WTC11 (cell line): Measurements from ENCODE around the gene TSPAN4. TPM values are rescaled to one million over a fixed set of nuclear protein-coding genes. Genes with fewer than 3 reads are reported as not detected.

Source experiments
- ATF1 ChIP-seq: sonication (generic); formaldehyde crosslinking; IDR thresholded peaks from 2 replicates; pipeline ENCODE4 v1.8.1; 2023; ENCODE audit warnings: mild to moderate bottlenecking, moderate library complexity, missing genetic modification reagents
- ATF2 ChIP-seq: sonication (generic); formaldehyde crosslinking; IDR thresholded peaks from 2 replicates; pipeline ENCODE4 v1.8.1; 2022; ENCODE audit warnings: low read depth, missing genetic modification reagents, borderline replicate concordance
- ELF4 ChIP-seq: sonication (generic); formaldehyde crosslinking; IDR thresholded peaks from 2 replicates; pipeline ENCODE4 v1.8.1; 2022; ENCODE audit warnings: low read depth, mild to moderate bottlenecking, moderate library complexity, missing genetic modification reagents
- EMX1 ChIP-seq: fragments of 250-450 bp; sonication (Bioruptor Pico); IDR thresholded peaks from 2 replicates; pipeline ENCODE4 v1.8.0; 2021; ENCODE audit warnings: mild to moderate bottlenecking
- ESRRA ChIP-seq: sonication (generic); formaldehyde crosslinking; IDR thresholded peaks from 2 replicates; pipeline ENCODE4 v1.8.1; 2022; ENCODE audit warnings: mild to moderate bottlenecking, missing genetic modification reagents, borderline replicate concordance
- FOXJ3 ChIP-seq: sonication (generic); formaldehyde crosslinking; IDR thresholded peaks from 2 replicates; pipeline ENCODE4 v1.9.0; 2021; ENCODE audit warnings: missing genetic modification reagents, mild to moderate bottlenecking, borderline replicate concordance
- GABPB1 ChIP-seq: sonication (generic); formaldehyde crosslinking; IDR thresholded peaks from 2 replicates; pipeline ENCODE4 v1.8.1; 2023; ENCODE audit warnings: mild to moderate bottlenecking, missing genetic modification reagents
- GRHL2 ChIP-seq: fragments of 250-450 bp; sonication (Bioruptor Pico); IDR thresholded peaks from 2 replicates; pipeline ENCODE4 v1.8.0; 2022; ENCODE audit warnings: mild to moderate bottlenecking, moderate library complexity; ENCODE audit not compliant: insufficient replicate concordance, severe bottlenecking
- GTF2I ChIP-seq: fragments of 250-450 bp; sonication (Bioruptor Pico); conservative IDR thresholded peaks from 2 replicates; pipeline ENCODE4 v1.4.0; 2021; ENCODE audit warnings: mild to moderate bottlenecking
- MLX ChIP-seq: sonication (generic); formaldehyde crosslinking; IDR thresholded peaks from 2 replicates; pipeline ENCODE4 v1.8.1; 2023; ENCODE audit warnings: mild to moderate bottlenecking, missing genetic modification reagents, moderate library complexity
- OVOL2 ChIP-seq: fragments of 250-450 bp; sonication (Bioruptor Pico); IDR thresholded peaks from 2 replicates; pipeline ENCODE4 v1.9.0; 2021; ENCODE audit warnings: mild to moderate bottlenecking, borderline replicate concordance
- SOX15 ChIP-seq: fragments of 250-450 bp; sonication (Bioruptor Pico); IDR thresholded peaks from 2 replicates; pipeline ENCODE4 v1.9.0; 2021; ENCODE audit warnings: mild to moderate bottlenecking
- ZNF219 ChIP-seq: sonication (generic); formaldehyde crosslinking; IDR thresholded peaks from 2 replicates; pipeline ENCODE4 v1.8.0; 2023; ENCODE audit warnings: missing genetic modification reagents, mild to moderate bottlenecking, borderline replicate concordance
- ZNF396 ChIP-seq: fragments of 250-450 bp; sonication (Bioruptor Pico); IDR thresholded peaks from 2 replicates; pipeline ENCODE4 v1.8.0; 2021; ENCODE audit warnings: mild to moderate bottlenecking, moderate library complexity, borderline replicate concordance
- ZNF416 ChIP-seq: fragments of 250-450 bp; sonication (Bioruptor Pico); IDR thresholded peaks from 2 replicates; pipeline ENCODE4 v1.9.0; 2021; ENCODE audit warnings: mild to moderate bottlenecking, inconsistent platforms
- ZNF425 ChIP-seq: fragments of 250-450 bp; sonication (Bioruptor Pico); conservative IDR thresholded peaks from 2 replicates; pipeline ENCODE4 v1.9.0; 2021; ENCODE audit warnings: mild to moderate bottlenecking
- total RNA-seq: library from RNA; stranded (reverse); gene quantifications from 3 replicates; pipeline ENCODE4 v1.2.3, GENCODE V29; 2021
- TF ChIP-seq, protein P1 (sequence below): sonication (generic); formaldehyde crosslinking; IDR thresholded peaks from 2 replicates; pipeline ENCODE4 v1.8.1; 2022; ENCODE audit warnings: mild to moderate bottlenecking, moderate library complexity, missing genetic modification reagents
- TF ChIP-seq, protein P2 (sequence below): sonication (generic); formaldehyde crosslinking; IDR thresholded peaks from 2 replicates; pipeline ENCODE4 v1.8.1; 2022; ENCODE audit warnings: low read depth, mild to moderate bottlenecking, moderate library complexity, missing genetic modification reagents, borderline replicate concordance
- TF ChIP-seq, protein P3 (sequence below): sonication (generic); formaldehyde crosslinking; IDR thresholded peaks from 2 replicates; pipeline ENCODE4 v1.8.0; 2023; ENCODE audit warnings: mild to moderate bottlenecking, missing genetic modification reagents
- TF ChIP-seq, protein P4 (sequence below): sonication (generic); formaldehyde crosslinking; IDR thresholded peaks from 2 replicates; pipeline ENCODE4 v1.8.1; 2023; ENCODE audit warnings: mild to moderate bottlenecking, missing genetic modification reagents
- TF ChIP-seq, protein P5 (sequence below): sonication (generic); formaldehyde crosslinking; IDR thresholded peaks from 2 replicates; pipeline ENCODE4 v1.8.1; 2023; ENCODE audit warnings: mild to moderate bottlenecking, missing genetic modification reagents, moderate library complexity
- TF ChIP-seq, protein P6 (sequence below): sonication (generic); formaldehyde crosslinking; IDR thresholded peaks from 2 replicates; pipeline ENCODE4 v1.8.0; 2022; ENCODE audit warnings: mild to moderate bottlenecking, missing genetic modification reagents
- TF ChIP-seq, protein P7 (sequence below): fragments of 250-450 bp; sonication (Bioruptor Pico); IDR thresholded peaks from 2 replicates; pipeline ENCODE4 v1.9.0; 2021; ENCODE audit warnings: mild to moderate bottlenecking
- TF ChIP-seq, protein P8 (sequence below): sonication (generic); formaldehyde crosslinking; IDR thresholded peaks from 2 replicates; pipeline ENCODE4 v1.8.1; 2022; ENCODE audit warnings: mild to moderate bottlenecking, missing genetic modification reagents, moderate library complexity, borderline replicate concordance

Gene TSPAN4
- total RNA-seq, 1 experiment from 2014 or later, result 94.3 TPM

DNA sequence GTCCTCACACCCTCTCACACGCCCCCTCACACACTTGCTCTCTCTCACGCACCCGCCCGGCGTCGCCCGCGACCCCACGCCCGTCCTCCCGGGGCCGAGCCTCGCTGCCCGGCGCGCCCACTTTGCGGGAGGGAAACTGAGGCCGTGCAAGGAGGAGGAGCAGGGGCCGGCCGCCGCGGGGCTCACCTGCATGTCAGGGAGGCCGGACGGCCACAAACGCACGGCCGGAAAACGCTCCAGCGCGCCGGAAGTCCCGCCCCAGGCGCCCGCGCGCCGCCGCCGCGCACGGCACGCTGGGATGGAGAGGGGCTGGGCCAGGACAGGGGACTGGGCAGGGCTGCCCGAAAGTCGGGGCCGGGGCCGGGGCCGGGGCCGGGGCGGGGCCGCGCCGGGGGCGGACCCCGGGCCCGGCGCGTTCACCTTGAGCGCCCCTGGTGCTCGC lies 68.0 kb downstream of the TSPAN4 start, which contains the start of gene CHID1 (continued):
- TF ChIP-seq FOXJ3, result no peak
- TF ChIP-seq, protein P1, sequence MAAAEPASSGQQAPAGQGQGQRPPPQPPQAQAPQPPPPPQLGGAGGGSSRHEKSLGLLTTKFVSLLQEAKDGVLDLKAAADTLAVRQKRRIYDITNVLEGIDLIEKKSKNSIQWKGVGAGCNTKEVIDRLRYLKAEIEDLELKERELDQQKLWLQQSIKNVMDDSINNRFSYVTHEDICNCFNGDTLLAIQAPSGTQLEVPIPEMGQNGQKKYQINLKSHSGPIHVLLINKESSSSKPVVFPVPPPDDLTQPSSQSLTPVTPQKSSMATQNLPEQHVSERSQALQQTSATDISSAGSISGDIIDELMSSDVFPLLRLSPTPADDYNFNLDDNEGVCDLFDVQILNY, result no peak; the same call in 1 of the 2 replicates
- TF ChIP-seq ZNF416 (CRISPR knock-in tag), result no peak
- TF ChIP-seq MLX, result no peak
- TF ChIP-seq GTF2I (CRISPR knock-in tag), result no peak
- TF ChIP-seq ESRRA (CRISPR knock-in tag), result no peak
- TF ChIP-seq, protein P2, sequence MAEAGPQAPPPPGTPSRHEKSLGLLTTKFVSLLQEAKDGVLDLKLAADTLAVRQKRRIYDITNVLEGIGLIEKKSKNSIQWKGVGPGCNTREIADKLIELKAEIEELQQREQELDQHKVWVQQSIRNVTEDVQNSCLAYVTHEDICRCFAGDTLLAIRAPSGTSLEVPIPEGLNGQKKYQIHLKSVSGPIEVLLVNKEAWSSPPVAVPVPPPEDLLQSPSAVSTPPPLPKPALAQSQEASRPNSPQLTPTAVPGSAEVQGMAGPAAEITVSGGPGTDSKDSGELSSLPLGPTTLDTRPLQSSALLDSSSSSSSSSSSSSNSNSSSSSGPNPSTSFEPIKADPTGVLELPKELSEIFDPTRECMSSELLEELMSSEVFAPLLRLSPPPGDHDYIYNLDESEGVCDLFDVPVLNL (CRISPR knock-in tag), result no peak
- TF ChIP-seq, protein P3, sequence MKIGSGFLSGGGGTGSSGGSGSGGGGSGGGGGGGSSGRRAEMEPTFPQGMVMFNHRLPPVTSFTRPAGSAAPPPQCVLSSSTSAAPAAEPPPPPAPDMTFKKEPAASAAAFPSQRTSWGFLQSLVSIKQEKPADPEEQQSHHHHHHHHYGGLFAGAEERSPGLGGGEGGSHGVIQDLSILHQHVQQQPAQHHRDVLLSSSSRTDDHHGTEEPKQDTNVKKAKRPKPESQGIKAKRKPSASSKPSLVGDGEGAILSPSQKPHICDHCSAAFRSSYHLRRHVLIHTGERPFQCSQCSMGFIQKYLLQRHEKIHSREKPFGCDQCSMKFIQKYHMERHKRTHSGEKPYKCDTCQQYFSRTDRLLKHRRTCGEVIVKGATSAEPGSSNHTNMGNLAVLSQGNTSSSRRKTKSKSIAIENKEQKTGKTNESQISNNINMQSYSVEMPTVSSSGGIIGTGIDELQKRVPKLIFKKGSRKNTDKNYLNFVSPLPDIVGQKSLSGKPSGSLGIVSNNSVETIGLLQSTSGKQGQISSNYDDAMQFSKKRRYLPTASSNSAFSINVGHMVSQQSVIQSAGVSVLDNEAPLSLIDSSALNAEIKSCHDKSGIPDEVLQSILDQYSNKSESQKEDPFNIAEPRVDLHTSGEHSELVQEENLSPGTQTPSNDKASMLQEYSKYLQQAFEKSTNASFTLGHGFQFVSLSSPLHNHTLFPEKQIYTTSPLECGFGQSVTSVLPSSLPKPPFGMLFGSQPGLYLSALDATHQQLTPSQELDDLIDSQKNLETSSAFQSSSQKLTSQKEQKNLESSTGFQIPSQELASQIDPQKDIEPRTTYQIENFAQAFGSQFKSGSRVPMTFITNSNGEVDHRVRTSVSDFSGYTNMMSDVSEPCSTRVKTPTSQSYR (CRISPR knock-in tag), result no peak
- TF ChIP-seq ZNF219 (CRISPR knock-in tag), result no peak
- TF ChIP-seq ATF2, result no peak
- TF ChIP-seq, protein P4, sequence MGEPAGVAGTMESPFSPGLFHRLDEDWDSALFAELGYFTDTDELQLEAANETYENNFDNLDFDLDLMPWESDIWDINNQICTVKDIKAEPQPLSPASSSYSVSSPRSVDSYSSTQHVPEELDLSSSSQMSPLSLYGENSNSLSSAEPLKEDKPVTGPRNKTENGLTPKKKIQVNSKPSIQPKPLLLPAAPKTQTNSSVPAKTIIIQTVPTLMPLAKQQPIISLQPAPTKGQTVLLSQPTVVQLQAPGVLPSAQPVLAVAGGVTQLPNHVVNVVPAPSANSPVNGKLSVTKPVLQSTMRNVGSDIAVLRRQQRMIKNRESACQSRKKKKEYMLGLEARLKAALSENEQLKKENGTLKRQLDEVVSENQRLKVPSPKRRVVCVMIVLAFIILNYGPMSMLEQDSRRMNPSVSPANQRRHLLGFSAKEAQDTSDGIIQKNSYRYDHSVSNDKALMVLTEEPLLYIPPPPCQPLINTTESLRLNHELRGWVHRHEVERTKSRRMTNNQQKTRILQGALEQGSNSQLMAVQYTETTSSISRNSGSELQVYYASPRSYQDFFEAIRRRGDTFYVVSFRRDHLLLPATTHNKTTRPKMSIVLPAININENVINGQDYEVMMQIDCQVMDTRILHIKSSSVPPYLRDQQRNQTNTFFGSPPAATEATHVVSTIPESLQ (CRISPR knock-in tag), result no peak
- TF ChIP-seq ELF4, result no peak
- TF ChIP-seq GABPB1, result no peak; the same call in none of the 2 replicates
- TF ChIP-seq EMX1 (CRISPR knock-in tag), result no peak
- no peak for TF ChIP-seq OVOL2 (CRISPR knock-in tag)
- TF ChIP-seq SOX15 (CRISPR knock-in tag), result no peak
- TF ChIP-seq, protein P5, sequence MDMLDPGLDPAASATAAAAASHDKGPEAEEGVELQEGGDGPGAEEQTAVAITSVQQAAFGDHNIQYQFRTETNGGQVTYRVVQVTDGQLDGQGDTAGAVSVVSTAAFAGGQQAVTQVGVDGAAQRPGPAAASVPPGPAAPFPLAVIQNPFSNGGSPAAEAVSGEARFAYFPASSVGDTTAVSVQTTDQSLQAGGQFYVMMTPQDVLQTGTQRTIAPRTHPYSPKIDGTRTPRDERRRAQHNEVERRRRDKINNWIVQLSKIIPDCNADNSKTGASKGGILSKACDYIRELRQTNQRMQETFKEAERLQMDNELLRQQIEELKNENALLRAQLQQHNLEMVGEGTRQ (CRISPR knock-in tag), result no peak
- no peak for TF ChIP-seq ZNF396 (CRISPR knock-in tag)
- no peak for TF ChIP-seq GRHL2 (CRISPR knock-in tag)
- TF ChIP-seq, protein P6, sequence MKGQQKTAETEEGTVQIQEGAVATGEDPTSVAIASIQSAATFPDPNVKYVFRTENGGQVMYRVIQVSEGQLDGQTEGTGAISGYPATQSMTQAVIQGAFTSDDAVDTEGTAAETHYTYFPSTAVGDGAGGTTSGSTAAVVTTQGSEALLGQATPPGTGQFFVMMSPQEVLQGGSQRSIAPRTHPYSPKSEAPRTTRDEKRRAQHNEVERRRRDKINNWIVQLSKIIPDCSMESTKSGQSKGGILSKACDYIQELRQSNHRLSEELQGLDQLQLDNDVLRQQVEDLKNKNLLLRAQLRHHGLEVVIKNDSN (CRISPR knock-in tag), result no peak
- no peak for TF ChIP-seq ATF1 (CRISPR knock-in tag)
- TF ChIP-seq, protein P7, sequence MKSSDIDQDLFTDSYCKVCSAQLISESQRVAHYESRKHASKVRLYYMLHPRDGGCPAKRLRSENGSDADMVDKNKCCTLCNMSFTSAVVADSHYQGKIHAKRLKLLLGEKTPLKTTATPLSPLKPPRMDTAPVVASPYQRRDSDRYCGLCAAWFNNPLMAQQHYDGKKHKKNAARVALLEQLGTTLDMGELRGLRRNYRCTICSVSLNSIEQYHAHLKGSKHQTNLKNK, result no peak
- TF ChIP-seq, protein P8, sequence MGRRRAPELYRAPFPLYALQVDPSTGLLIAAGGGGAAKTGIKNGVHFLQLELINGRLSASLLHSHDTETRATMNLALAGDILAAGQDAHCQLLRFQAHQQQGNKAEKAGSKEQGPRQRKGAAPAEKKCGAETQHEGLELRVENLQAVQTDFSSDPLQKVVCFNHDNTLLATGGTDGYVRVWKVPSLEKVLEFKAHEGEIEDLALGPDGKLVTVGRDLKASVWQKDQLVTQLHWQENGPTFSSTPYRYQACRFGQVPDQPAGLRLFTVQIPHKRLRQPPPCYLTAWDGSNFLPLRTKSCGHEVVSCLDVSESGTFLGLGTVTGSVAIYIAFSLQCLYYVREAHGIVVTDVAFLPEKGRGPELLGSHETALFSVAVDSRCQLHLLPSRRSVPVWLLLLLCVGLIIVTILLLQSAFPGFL (CRISPR knock-in tag), result no peak
- no peak for TF ChIP-seq ZNF425 (CRISPR knock-in tag)
